ENCODE results near the gene PRR5.

Gene PRR5

DNA sequence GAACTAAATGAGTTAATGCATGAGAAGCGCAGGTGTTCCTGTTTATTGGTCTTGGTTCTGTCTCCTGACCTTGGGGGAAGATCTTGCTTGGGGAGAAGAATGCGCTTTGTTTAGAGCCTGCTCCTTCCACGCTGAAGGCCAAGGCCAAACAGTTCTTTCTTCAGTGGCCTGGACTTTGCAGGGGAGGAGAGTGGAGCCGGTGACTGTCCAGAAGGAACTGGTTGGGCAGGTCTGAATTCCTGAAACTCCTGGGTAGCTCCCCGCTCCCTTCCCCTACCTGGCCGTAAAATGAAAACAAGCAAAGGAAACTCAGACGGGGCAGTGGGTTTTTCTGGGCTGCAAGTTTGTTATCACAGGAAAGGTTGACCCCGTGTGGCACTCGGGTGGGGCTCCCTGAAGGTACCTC lies 54.0 kb downstream of the PRR5 start:
- TF ChIP-seq, protein P1, sequence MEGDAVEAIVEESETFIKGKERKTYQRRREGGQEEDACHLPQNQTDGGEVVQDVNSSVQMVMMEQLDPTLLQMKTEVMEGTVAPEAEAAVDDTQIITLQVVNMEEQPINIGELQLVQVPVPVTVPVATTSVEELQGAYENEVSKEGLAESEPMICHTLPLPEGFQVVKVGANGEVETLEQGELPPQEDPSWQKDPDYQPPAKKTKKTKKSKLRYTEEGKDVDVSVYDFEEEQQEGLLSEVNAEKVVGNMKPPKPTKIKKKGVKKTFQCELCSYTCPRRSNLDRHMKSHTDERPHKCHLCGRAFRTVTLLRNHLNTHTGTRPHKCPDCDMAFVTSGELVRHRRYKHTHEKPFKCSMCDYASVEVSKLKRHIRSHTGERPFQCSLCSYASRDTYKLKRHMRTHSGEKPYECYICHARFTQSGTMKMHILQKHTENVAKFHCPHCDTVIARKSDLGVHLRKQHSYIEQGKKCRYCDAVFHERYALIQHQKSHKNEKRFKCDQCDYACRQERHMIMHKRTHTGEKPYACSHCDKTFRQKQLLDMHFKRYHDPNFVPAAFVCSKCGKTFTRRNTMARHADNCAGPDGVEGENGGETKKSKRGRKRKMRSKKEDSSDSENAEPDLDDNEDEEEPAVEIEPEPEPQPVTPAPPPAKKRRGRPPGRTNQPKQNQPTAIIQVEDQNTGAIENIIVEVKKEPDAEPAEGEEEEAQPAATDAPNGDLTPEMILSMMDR (IDR thresholded peaks at IDR 0.05; ENCODE audit: control insufficient read depth, extremely low read depth, insufficient read depth), result no peak
- H3K4me3 ChIP-seq (ENCODE audit: low read depth, low read length), result peak overlapping the region; percentile 39
- DNase-seq (ENCODE audit: low read depth), result peak; percentile 86

DNA sequence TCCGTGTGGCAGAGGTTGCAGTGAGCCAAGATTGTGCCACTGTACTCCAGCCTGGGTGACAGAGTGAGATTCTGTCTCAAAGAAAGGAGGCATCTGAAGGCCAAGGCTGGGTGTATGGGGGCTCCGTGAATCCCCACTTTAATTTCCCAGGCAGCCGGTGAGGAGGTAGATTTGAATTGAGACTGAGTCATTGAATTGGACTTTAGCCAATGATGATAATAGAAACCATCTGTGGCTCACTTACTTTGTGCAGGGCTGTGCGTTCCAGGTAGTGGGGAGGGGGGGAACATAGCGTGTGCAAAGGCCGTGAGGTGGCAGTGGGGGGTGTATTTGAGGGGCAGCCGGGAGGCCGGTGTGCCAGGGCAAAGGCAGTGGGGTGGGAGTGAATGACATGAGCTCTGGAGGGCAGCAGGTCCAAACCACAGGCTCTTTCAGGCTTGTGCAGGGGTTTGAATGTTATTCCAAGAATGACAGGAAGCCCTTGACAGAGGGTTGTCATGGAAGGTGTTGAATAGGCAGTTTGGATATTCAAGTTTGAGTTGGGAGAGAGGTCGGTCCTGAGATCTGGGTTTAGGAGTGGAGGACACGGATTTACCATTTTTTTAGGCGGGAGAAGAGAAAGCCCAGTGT lies 56.5 kb downstream of the PRR5 start:
- H3K4me3 ChIP-seq (ENCODE audit: low read depth, low read length), result no peak overlapping the region
- TF ChIP-seq, protein P1 (IDR thresholded peaks at IDR 0.05; ENCODE audit: control insufficient read depth, extremely low read depth, insufficient read depth), result no peak
- DNase-seq (ENCODE audit: low read depth), result no peak

DNA sequence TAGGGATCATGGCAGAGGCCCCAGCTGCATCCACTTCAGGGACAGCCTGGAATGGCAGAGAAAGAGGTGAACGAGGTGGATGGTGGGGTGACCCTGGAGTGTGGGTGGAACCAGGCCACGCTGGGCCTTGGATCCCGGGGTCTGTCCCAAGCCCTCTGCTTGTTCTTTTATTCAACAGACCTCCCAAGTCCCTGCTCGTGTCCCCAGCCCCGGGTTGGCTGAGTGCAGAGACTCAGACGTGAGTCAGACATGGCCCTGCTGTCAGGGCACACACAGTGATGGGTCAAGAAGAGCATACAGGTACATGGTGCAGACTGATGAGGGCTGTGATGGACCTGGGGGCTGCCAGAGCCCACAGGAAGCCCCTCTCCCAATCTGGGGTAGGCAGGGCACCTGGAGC lies 57.0 kb downstream of the PRR5 start:
- DNase-seq (ENCODE audit: low read depth), result no peak
- H3K4me3 ChIP-seq (ENCODE audit: low read depth, low read length), result no peak overlapping the region
- TF ChIP-seq, protein P1 (IDR thresholded peaks at IDR 0.05; ENCODE audit: control insufficient read depth, extremely low read depth, insufficient read depth), result no peak

DNA sequence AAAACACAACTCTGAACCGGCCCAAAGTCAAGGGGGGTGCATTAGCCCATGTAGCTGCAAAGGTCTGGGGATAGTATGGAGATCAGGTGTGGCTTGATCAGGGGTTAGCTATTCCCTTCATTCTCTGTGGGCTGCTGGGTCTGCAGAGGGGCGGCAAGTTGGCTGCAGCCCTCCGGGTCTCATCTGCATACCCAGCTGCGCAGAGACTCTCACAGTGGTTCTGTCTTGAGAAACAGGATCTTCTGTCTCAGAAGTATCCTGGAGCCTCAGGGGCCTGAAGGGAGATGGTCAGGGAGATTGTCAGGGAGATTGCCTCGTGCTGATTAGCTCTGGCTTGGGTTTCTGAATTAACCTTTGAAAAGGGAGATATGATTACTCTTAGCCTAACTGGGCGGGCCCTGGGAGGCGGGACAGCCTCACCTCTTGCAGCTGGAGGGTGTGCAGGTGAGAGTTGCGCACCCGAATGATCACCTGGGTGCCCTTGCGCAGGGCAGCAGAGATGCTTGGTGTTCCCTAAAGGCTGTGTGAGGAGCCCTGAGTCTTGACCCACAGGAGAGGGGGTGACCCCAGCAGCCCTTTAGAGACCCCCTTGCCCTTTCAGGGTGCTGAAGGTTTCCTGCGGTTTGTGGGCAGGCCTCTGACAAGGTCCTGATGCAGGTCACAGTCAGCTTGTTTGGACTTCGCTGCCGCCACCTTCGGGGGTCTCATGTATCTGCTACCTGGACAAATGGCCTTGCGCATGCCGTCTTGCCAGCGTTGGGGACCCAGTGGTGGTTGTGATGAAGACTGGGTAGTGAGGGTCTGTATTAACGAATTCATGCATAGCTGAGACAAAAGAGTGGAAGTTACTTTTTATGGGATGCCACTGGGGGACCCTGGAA lies 57.7 kb downstream of the PRR5 start:
- no peak for DNase-seq (ENCODE audit: low read depth)
- TF ChIP-seq, protein P1 (IDR thresholded peaks at IDR 0.05; ENCODE audit: control insufficient read depth, extremely low read depth, insufficient read depth), result no peak

DNA sequence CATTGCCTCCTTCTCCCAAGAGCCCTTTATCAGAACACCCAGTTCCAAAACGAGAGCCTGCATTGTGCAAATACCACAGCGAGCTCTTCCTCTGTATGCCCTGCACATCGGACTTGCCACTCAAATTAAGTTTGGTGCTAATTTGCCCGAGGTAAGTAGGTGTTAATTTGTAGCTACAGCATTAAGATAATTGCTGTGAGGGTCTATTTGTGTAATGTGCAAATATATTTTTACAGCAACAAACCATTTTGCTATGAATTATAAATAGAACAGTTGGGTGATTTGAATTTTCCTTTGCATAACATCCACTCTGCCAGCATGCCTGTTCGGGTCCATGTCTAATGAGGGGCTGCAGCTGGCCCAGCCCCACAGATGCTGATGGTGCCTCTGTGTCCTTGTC lies 58.5 kb downstream of the PRR5 start:
- H3K4me3 ChIP-seq (ENCODE audit: low read depth, low read length), result no peak overlapping the region
- no peak for DNase-seq (ENCODE audit: low read depth)
- TF ChIP-seq, protein P1 (IDR thresholded peaks at IDR 0.05; ENCODE audit: control insufficient read depth, extremely low read depth, insufficient read depth), result no peak

More for the DNA sequence above, 57.7 kb downstream of the PRR5 start:
- no peak overlapping the region for H3K4me3 ChIP-seq (ENCODE audit: low read depth, low read length)

DNA sequence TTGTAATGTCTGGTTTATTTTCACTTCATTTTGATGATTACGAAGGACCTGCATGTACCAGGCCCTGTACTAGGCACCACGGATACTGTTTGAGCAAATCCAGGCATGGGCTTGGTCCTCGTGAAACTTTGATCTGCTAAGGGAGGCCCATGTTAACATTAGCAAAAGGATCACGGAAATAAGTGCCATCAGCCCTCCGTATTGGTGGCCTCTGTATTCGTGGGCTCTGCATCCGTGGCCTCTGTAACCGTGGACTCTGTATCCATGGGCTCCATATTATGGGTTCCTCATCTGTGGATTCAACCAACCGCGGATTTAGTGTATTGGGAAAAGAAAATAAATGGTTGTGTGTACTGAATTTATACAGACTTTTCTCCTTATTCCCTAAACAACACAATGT lies 59.0 kb downstream of the PRR5 start:
- H3K4me3 ChIP-seq (ENCODE audit: low read depth, low read length), result no peak overlapping the region
- DNase-seq (ENCODE audit: low read depth), result no peak
- TF ChIP-seq, protein P1 (IDR thresholded peaks at IDR 0.05; ENCODE audit: control insufficient read depth, extremely low read depth, insufficient read depth), result no peak

All from LNCaP clone FGC (cell line).